OCI-LY1 (cell line): ENCODE measurements around the gene SESN1.

Experiments used
- H2AFZ ChIP-seq: fragments of 200-600 bp; sonication (generic), shearing (Covaris generic); 2 replicates; pipeline ENCODE4 v1.6.0; 2014; ENCODE audit warnings: antibody characterized with exemption, mild to moderate bottlenecking, low read length
- H3F3A ChIP-seq: fragments of 200-600 bp; sonication (generic), shearing (Covaris generic); 2 replicates; pipeline ENCODE4 v1.6.0; 2014; ENCODE audit warnings: mild to moderate bottlenecking, antibody characterized with exemption, low read length, moderate library complexity; ENCODE audit not compliant: insufficient read depth
- H3K27ac ChIP-seq: fragments of 200-600 bp; sonication (generic); 2 replicates; pipeline ENCODE4 v1.5.1; 2014; ENCODE audit warnings: low read length, mixed run types, mild to moderate bottlenecking, low read depth; ENCODE audit not compliant: poor library complexity, severe bottlenecking
- H3K27me3 ChIP-seq: fragments of 200-600 bp; sonication (generic); 2 replicates; pipeline ENCODE4 v1.6.0; 2014; ENCODE audit warnings: antibody characterized with exemption, mild to moderate bottlenecking, low read length, moderate library complexity; ENCODE audit not compliant: insufficient read depth
- H3K36me3 ChIP-seq: fragments of 200-600 bp; sonication (generic); 2 replicates; pipeline ENCODE4 v1.6.1; 2014; ENCODE audit warnings: mild to moderate bottlenecking, antibody characterized with exemption, low read length, moderate library complexity, mixed read lengths; ENCODE audit not compliant: insufficient read depth
- H3K4me1 ChIP-seq: fragments of 200-600 bp; sonication (generic); 2 replicates; pipeline ENCODE4 v1.5.1; 2014; ENCODE audit warnings: mild to moderate bottlenecking, low read length, moderate library complexity; ENCODE audit not compliant: insufficient read depth, severe bottlenecking
- H3K4me2 ChIP-seq: fragments of 200-600 bp; sonication (generic), shearing (Covaris generic); 2 replicates; pipeline ENCODE4 v1.6.1; 2014; ENCODE audit warnings: low read length
- H3K4me3 ChIP-seq: fragments of 200-600 bp; sonication (generic); 2 replicates; pipeline ENCODE4 v1.5.1; 2014; ENCODE audit warnings: low read length, low read depth, mild to moderate bottlenecking, mixed read lengths; ENCODE audit not compliant: poor library complexity, severe bottlenecking
- H3K79me2 ChIP-seq: fragments of 200-600 bp; shearing (Covaris generic); 2 replicates; pipeline ENCODE4 v1.6.1; 2016; ENCODE audit warnings: mixed run types, low read length, mixed read lengths; ENCODE audit not compliant: insufficient read depth
- H3K9ac ChIP-seq: fragments of 200-600 bp; sonication (generic), shearing (Covaris generic); 2 replicates; pipeline ENCODE4 v1.6.1; 2014; ENCODE audit warnings: mild to moderate bottlenecking, low read length, mixed read lengths
- H3K9me2 ChIP-seq: fragments of 200-600 bp; sonication (generic), shearing (Covaris generic); 2 replicates; pipeline ENCODE4 v1.6.1; 2014; ENCODE audit warnings: low read depth, mild to moderate bottlenecking, low read length, mixed read lengths
- H3K9me3 ChIP-seq: fragments of 200-600 bp; shearing (Covaris generic); 2 replicates; pipeline ENCODE4 v1.6.1; 2014; ENCODE audit warnings: low read length, mixed read lengths
- H4K20me1 ChIP-seq: fragments of 200-600 bp; sonication (generic), shearing (Covaris generic); 2 replicates; pipeline ENCODE4 v1.6.0; 2016; ENCODE audit warnings: mild to moderate bottlenecking, low read length; ENCODE audit not compliant: insufficient read depth
- CTCF ChIP-seq: fragments of 200-600 bp; sonication (generic), shearing (Covaris generic); IDR thresholded peaks from 2 replicates; pipeline ENCODE4 v1.5.1; 2017; ENCODE audit warnings: mild to moderate bottlenecking, antibody characterized with exemption, low read length, moderate library complexity, mixed read lengths
- EZH2 ChIP-seq: fragments of 200-600 bp; sonication (generic), shearing (Covaris generic); IDR thresholded peaks from 2 replicates; pipeline ENCODE4 v1.8.0; 2017; ENCODE audit warnings: borderline replicate concordance, mixed run types, mild to moderate bottlenecking, antibody characterized with exemption, low read length, moderate library complexity, mixed read lengths

Gene SESN1

GRCh38 chr6:109052018-109052651, 42.5 kb downstream of the SESN1 start:
- Histone ChIP-seq H4K20me1 (no peaks in the 10 kb centered on the region), H3K79me2 (no peaks in the 10 kb centered on the region), H3K4me2 (no peak overlapping the region), H3K4me3 (no peak overlapping the region), H3K27me3 (no peaks in the 10 kb centered on the region), H3K9me3 (no peaks in the 10 kb centered on the region), H3K9me2 (no peaks in the 10 kb centered on the region), H2AFZ (no peak overlapping the region), H3K36me3 (no peaks in the 10 kb centered on the region), H3K4me1 (no peaks in the 10 kb centered on the region), H3K9ac (no peak overlapping the region), H3K27ac (no peak overlapping the region), H3F3A (no peaks in the 10 kb centered on the region)
- TF ChIP-seq CTCF: no peak
- no peak for TF ChIP-seq EZH2

- TF ChIP-seq EZH2: no peak
- no peak for TF ChIP-seq CTCF
- no peak overlapping the region for H3K4me3 ChIP-seq
Observed at GRCh38 chr6:109051301-109052017, 43.2 kb downstream of the SESN1 start.

GRCh38 chr6:109050447-109051102, 44.1 kb downstream of the SESN1 start:
- no peaks in the 10 kb centered on the region for H3K4me1 ChIP-seq
- no peaks in the 10 kb centered on the region for H3K9me2 ChIP-seq
- no peaks in the 10 kb centered on the region for H3K79me2 ChIP-seq
- H3K4me2 ChIP-seq: no peak overlapping the region
- TF ChIP-seq CTCF: no peak
- TF ChIP-seq EZH2: no peak
- no peaks in the 10 kb centered on the region for H3K27me3 ChIP-seq
- H3F3A ChIP-seq: no peaks in the 10 kb centered on the region
- no peak overlapping the region for H3K9ac ChIP-seq
- H3K36me3 ChIP-seq: no peaks in the 10 kb centered on the region
- no peak overlapping the region for H2AFZ ChIP-seq
- no peak overlapping the region for H3K27ac ChIP-seq
- no peaks in the 10 kb centered on the region for H3K9me3 ChIP-seq
- no peak overlapping the region for H3K4me3 ChIP-seq
- no peaks in the 10 kb centered on the region for H4K20me1 ChIP-seq

More at GRCh38 chr6:109051301-109052017, 43.2 kb downstream of the SESN1 start:
- H3K27ac ChIP-seq: no peak overlapping the region
- no peak overlapping the region for H3K4me2 ChIP-seq
- H3K9me3 ChIP-seq: no peaks in the 10 kb centered on the region
- H3K79me2 ChIP-seq: no peaks in the 10 kb centered on the region
- no peaks in the 10 kb centered on the region for H4K20me1 ChIP-seq
- H2AFZ ChIP-seq: no peak overlapping the region
- no peak overlapping the region for H3K9ac ChIP-seq
- no peaks in the 10 kb centered on the region for H3K36me3 ChIP-seq
- H3K27me3 ChIP-seq: no peaks in the 10 kb centered on the region
- no peaks in the 10 kb centered on the region for H3K9me2 ChIP-seq
- H3K4me1 ChIP-seq: no peaks in the 10 kb centered on the region
- no peaks in the 10 kb centered on the region for H3F3A ChIP-seq
